HCT116 (cell line): ENCODE measurements around the gene CAPN9. TPM values are rescaled to one million over a fixed set of nuclear protein-coding genes. Genes with fewer than 3 reads are reported as not detected.
A peak's percentile ranks its signal among the peaks of the same experiment; 100 is the strongest.

Source experiments
- ATAC-seq: fragments of 200-7000 bp; cut with Tn5 transposase; 2 replicates; pipeline ENCODE4 v1.9.1; 2020; ENCODE audit warnings: mild to moderate bottlenecking, moderate library complexity
- BruUV-seq: library from RNA; stranded (reverse); fragments of 400-500 nt; replicated peaks from 2 replicates; lab custom pipeline; 2021; lab: Mats Ljungman, UMichigan
- CTCF ChIA-PET: fragments of 300-600 bp; sonication (Branson Sonifier 250); formaldehyde crosslinking; loops from one replicate; lab custom pipeline; 2021; ENCODE audit warnings: antibody characterized with exemption; lab: Charles Lee
- POLR2A ChIA-PET: fragments of 300-600, 350-600 bp; sonication (Branson Sonifier 250); formaldehyde crosslinking; loops from one replicate; lab custom pipeline; 2021; ENCODE audit warnings: antibody characterized with exemption; lab: Charles Lee
- RAD21 ChIA-PET, 2 experiments: fragments of 300-600 bp; sonication (Branson Sonifier 250); formaldehyde crosslinking; loops; one replicate each; lab custom pipeline; 2023; ENCODE audit warnings: low total read pairs in 2 of 2; ENCODE audit not compliant: uncharacterized antibody in 2 of 2, unreplicated experiment in 2 of 2, low non-redundant PET in 1 of 2; lab: Charles Lee
- DNase-seq: peaks from one replicate; pipeline ENCODE4 v3.0.0-alpha.2; 2010; ENCODE audit warnings: low read depth, low spot score
- H2AFZ ChIP-seq: fragments of 200-600 bp; shearing (Covaris generic), sonication (generic); 2 replicates; pipeline ENCODE4 v1.6.1; 2017; ENCODE audit warnings: low read depth, mixed run types, mixed read lengths, antibody characterized with exemption, low read length; ENCODE audit not compliant: poor library complexity, severe bottlenecking
- H3K27ac ChIP-seq: 2 replicates; pipeline ENCODE4 v1.5.1; 2012; ENCODE audit warnings: low read depth, low read length
- H3K27me3 ChIP-seq: fragments of 200-600 bp; sonication (generic); 2 replicates; pipeline ENCODE4 v1.6.1; 2016; ENCODE audit warnings: mixed run types, low read length, mixed read lengths; ENCODE audit not compliant: insufficient read depth
- H3K36me3 ChIP-seq, 2 experiments: fragments of 200-500 bp in 1 of 2; fragments of 200-600 bp in 1 of 2; sonication (Bioruptor generic) in 1 of 2; sonication (generic) in 1 of 2; 2 replicates each; pipeline versions ENCODE4 v1.5.1 to v1.6.1; 2014 to 2016; ENCODE audit warnings: low read length in 2 of 2, inconsistent platforms in 1 of 2, mixed read lengths in 1 of 2, mixed run types in 1 of 2; ENCODE audit not compliant: insufficient read depth in 2 of 2, control insufficient read depth in 1 of 2
- H3K4me1 ChIP-seq, 2 experiments: fragments of 200-600 bp in 1 of 2; sonication (generic) in 1 of 2; 2 replicates each; pipeline versions ENCODE4 v1.5.1 to v1.6.1; 2012 to 2017; ENCODE audit warnings: low read length in 2 of 2, inconsistent platforms in 1 of 2, mild to moderate bottlenecking in 1 of 2, mixed read lengths in 1 of 2, mixed run types in 1 of 2, moderate library complexity in 1 of 2; ENCODE audit not compliant: insufficient read depth in 2 of 2, control insufficient read depth in 1 of 2
- H3K4me2 ChIP-seq: fragments of 200-600 bp; sonication (generic); 2 replicates; pipeline ENCODE4 v1.6.1; 2017; ENCODE audit warnings: mixed run types, low read length, mixed read lengths
- H3K4me3 ChIP-seq, 2 experiments: fragments of 200-600 bp in 1 of 2; sonication (generic) in 1 of 2; replicated peaks in 1 of 2; 2 replicates each; pipeline ENCODE4 v1.5.1; 2011 to 2016; ENCODE audit warnings: low read length in 2 of 2, control low read depth in 1 of 2, low read depth in 1 of 2, mild to moderate bottlenecking in 1 of 2, mixed read lengths in 1 of 2, mixed run types in 1 of 2
- H3K79me2 ChIP-seq: fragments of 200-600 bp; sonication (generic); 2 replicates; pipeline ENCODE4 v1.6.1; 2017; ENCODE audit warnings: mild to moderate bottlenecking, mixed run types, low read length, moderate library complexity, mixed read lengths; ENCODE audit not compliant: insufficient read depth
- H3K9ac ChIP-seq: fragments of 200-600 bp; sonication (generic); 2 replicates; pipeline ENCODE4 v1.6.1; 2016; ENCODE audit warnings: low read length, mixed read lengths
- H3K9me2 ChIP-seq: fragments of 200-600 bp; sonication (generic), shearing (Covaris generic); 2 replicates; pipeline ENCODE4 v1.6.1; 2017; ENCODE audit warnings: mixed run types, mild to moderate bottlenecking, moderate library complexity; ENCODE audit not compliant: insufficient read depth
- H3K9me3 ChIP-seq, 2 experiments: fragments of 200-500 bp in 1 of 2; fragments of 200-600 bp in 1 of 2; sonication (Bioruptor generic) in 1 of 2; sonication (generic) in 1 of 2; 2 replicates each; pipeline ENCODE4 v1.6.1; 2014 to 2017; ENCODE audit warnings: low read length in 2 of 2, mixed read lengths in 2 of 2, inconsistent platforms in 1 of 2, low read depth in 1 of 2, mild to moderate bottlenecking in 1 of 2, mixed run types in 1 of 2, moderate library complexity in 1 of 2; ENCODE audit not compliant: control insufficient read depth in 1 of 2, insufficient read depth in 1 of 2
- H4K20me1 ChIP-seq: fragments of 200-600 bp; sonication (generic), shearing (Covaris generic); 2 replicates; pipeline ENCODE4 v1.6.1; 2017; ENCODE audit warnings: mixed run types, mild to moderate bottlenecking, moderate library complexity; ENCODE audit not compliant: insufficient read depth
- CBX3 ChIP-seq: IDR thresholded peaks from 2 replicates; pipeline ENCODE4 v1.6.1; 2012; ENCODE audit warnings: low read depth
- EGR1 ChIP-seq: IDR thresholded peaks from 2 replicates; pipeline ENCODE4 v1.6.1; 2012; ENCODE audit warnings: low read depth
- POLR2A ChIP-seq: IDR thresholded peaks from 2 replicates; pipeline ENCODE4 v1.7.0; 2011; ENCODE audit warnings: borderline replicate concordance; ENCODE audit not compliant: insufficient read depth, insufficient read length; ENCODE audit errors: extremely low read depth
- RAD21 ChIP-seq: IDR thresholded peaks from 2 replicates; pipeline ENCODE4 v1.6.1; 2012; ENCODE audit warnings: low read depth, mild to moderate bottlenecking
- SIN3A ChIP-seq: IDR thresholded peaks from 2 replicates; pipeline ENCODE4 v1.6.1; 2012; ENCODE audit warnings: low read depth
- intact Hi-C: fragments of 100-400 bp; cut with micrococcal nuclease; formaldehyde crosslinking; loops from 2 replicates; pipeline ENCODE4 v1.10.0; 2022
- total RNA-seq: library from RNA; stranded (reverse); gene quantifications from one replicate; pipeline ENCODE4 v1.2.1, GENCODE V29; 2021; ENCODE audit not compliant: unreplicated experiment
- TF ChIP-seq, protein P1 (sequence below): IDR thresholded peaks from 2 replicates; pipeline ENCODE4 v1.6.1; 2011; ENCODE audit warnings: mild to moderate bottlenecking, low read length, moderate library complexity; ENCODE audit not compliant: insufficient replicate concordance; ENCODE audit errors: extremely low read depth
- TF ChIP-seq, protein P2 (sequence below), 3 experiments: fragments of 200-600 bp in 1 of 3; sonication (generic) in 1 of 3; IDR thresholded peaks in 2 of 3; conservative IDR thresholded peaks in 1 of 3; 2 replicates each; pipeline ENCODE4 v1.5.1; 2012 to 2017; ENCODE audit warnings: low read depth in 2 of 3, low read length in 2 of 3, antibody characterized with exemption in 1 of 3, borderline replicate concordance in 1 of 3, control low read depth in 1 of 3, mild to moderate bottlenecking in 1 of 3, mixed read lengths in 1 of 3, mixed run types in 1 of 3, moderate library complexity in 1 of 3; ENCODE audit not compliant: insufficient read depth in 1 of 3

The CAPN9 gene
- total RNA-seq, 1 experiment from 2014 or later, result not detected

DNA sequence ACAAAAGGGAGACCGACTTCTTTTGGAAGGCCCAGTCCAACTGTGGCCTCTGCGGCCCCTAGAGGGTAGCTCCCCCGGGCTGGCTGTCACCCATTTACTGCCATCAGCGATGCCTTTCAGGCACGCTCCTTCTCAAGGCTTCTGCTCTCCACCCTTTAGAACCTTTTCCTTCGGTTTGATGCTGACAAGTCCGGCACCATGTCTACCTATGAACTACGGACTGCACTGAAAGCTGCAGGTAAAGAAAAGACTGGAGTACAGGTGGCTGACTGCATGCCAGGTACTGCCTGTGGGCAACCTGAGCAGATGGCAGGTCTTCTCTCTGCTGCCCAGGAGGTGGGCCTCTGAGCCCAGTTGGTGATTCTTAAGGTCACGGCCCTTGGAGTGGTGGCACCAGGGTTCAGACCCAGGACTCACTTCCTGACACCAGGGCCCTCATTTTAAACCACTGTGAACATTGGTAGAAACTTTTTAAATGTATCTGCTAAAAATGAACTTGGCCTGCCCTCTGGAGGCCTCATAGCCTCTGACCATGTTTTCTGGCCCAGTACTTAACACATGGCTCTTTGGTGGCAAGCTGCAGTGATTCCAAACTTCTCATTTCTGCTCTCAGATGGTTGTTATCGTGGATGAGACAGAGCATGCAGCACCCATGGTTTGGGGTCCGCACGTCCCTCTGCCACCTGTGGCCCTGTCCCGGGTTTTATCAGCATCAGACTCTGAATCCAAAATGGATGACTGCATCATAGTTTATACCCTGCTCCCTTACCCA is 45.7 kb downstream of the CAPN9 start:
- BruUV-seq, result no TSS peak
- RAD21 ChIA-PET, result no interaction called here

More for the DNA sequence above, 45.7 kb downstream of the CAPN9 start:
- Histone ChIP-seq H3K27ac (no peak overlapping the region), H3K9me3 (no peaks in the 10 kb centered on the region), H3K4me3 (no peak overlapping the region), H3K4me2 (no peak overlapping the region), H3K36me3 (no peaks in the 10 kb centered on the region), H4K20me1 (no peaks in the 10 kb centered on the region), H3K9me2 (no peaks in the 10 kb centered on the region), H3K9ac (no peak overlapping the region), H3K27me3 (no peaks in the 10 kb centered on the region), H3K4me1 (no peaks in the 10 kb centered on the region), H3K79me2 (no peaks in the 10 kb centered on the region), H2AFZ (no peak overlapping the region)
- ChIA-PET POLR2A (no interaction called here), CTCF (no interaction called here)
- no peak for DNase-seq
- ATAC-seq, result no peak
- TF ChIP-seq RAD21 (peak; percentile 61), POLR2A (no peak), CBX3 (no peak), SIN3A (no peak), EGR1 (no peak)
- TF ChIP-seq, protein P1, sequence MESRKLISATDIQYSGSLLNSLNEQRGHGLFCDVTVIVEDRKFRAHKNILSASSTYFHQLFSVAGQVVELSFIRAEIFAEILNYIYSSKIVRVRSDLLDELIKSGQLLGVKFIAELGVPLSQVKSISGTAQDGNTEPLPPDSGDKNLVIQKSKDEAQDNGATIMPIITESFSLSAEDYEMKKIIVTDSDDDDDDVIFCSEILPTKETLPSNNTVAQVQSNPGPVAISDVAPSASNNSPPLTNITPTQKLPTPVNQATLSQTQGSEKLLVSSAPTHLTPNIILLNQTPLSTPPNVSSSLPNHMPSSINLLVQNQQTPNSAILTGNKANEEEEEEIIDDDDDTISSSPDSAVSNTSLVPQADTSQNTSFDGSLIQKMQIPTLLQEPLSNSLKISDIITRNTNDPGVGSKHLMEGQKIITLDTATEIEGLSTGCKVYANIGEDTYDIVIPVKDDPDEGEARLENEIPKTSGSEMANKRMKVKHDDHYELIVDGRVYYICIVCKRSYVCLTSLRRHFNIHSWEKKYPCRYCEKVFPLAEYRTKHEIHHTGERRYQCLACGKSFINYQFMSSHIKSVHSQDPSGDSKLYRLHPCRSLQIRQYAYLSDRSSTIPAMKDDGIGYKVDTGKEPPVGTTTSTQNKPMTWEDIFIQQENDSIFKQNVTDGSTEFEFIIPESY, result no peak
- TF ChIP-seq, protein P2, sequence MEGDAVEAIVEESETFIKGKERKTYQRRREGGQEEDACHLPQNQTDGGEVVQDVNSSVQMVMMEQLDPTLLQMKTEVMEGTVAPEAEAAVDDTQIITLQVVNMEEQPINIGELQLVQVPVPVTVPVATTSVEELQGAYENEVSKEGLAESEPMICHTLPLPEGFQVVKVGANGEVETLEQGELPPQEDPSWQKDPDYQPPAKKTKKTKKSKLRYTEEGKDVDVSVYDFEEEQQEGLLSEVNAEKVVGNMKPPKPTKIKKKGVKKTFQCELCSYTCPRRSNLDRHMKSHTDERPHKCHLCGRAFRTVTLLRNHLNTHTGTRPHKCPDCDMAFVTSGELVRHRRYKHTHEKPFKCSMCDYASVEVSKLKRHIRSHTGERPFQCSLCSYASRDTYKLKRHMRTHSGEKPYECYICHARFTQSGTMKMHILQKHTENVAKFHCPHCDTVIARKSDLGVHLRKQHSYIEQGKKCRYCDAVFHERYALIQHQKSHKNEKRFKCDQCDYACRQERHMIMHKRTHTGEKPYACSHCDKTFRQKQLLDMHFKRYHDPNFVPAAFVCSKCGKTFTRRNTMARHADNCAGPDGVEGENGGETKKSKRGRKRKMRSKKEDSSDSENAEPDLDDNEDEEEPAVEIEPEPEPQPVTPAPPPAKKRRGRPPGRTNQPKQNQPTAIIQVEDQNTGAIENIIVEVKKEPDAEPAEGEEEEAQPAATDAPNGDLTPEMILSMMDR (IDR thresholded peaks at IDR 0.05 in 2 of 3, conservative IDR thresholded peaks at IDR 0.05 in 1 of 3; ENCODE audit: borderline replicate concordance in 1 of 3, insufficient read depth in 1 of 3, low read depth in 2 of 3, low read length in 2 of 3), result peak in 2 of 3 experiments; percentile 15 to 20; a peak in 1 of 6 replicates
- intact Hi-C loops, result loop anchor here (1.0 kb wide), 1 partner anchor 161 kb away; no protein-coding TSS in a partner anchor
